Stomach (tissue), 9 donors: ENCODE results near the gene CFAP57. TPM values are rescaled to one million over a fixed set of nuclear protein-coding genes. Genes with fewer than 3 reads are reported as not detected.

ENCODE experiments used
- DNase-seq, 2 donors: peaks; one replicate each; pipeline versions ENCODE4 v3.0.0 to v3.0.0-alpha.2; 2013 to 2019
- H3K27ac ChIP-seq, 5 donors: fragments of 200-600 bp in 4 of 5; sonication (generic) in 4 of 5; one replicate each; pipeline ENCODE4 v1.5.1; 2013 to 2019; ENCODE audit warnings: mild to moderate bottlenecking in 1 of 5, moderate library complexity in 1 of 5
- H3K27me3 ChIP-seq, 3 donors: fragments of 200-600 bp; sonication (generic); one replicate each; pipeline ENCODE4 v1.5.1; 2017 to 2019; ENCODE audit warnings: mixed run types in 1 of 3
- H3K36me3 ChIP-seq, 4 donors: fragments of 200-600 bp; sonication (generic); 1 replicate in 3 of 4; 2 replicates in 1 of 4; pipeline ENCODE4 v1.5.1; 2016 to 2019
- H3K4me1 ChIP-seq, 4 donors: fragments of 200-600 bp; sonication (generic); one replicate each; pipeline ENCODE4 v1.5.1; 2016 to 2019
- H3K4me3 ChIP-seq, 4 donors: fragments of 200-600 bp; sonication (generic) in 3 of 4; one replicate each; pipeline ENCODE4 v1.5.1; 2016 to 2019; ENCODE audit warnings: mild to moderate bottlenecking in 1 of 4
- H3K9me3 ChIP-seq, 4 donors: fragments of 200-600 bp; sonication (generic); one replicate each; pipeline ENCODE4 v1.5.1; 2016 to 2019
- CTCF ChIP-seq, 7 experiments: fragments of 450-650 bp in 4 of 7; fragments of 200-600 bp in 3 of 7; sonication (generic) in 3 of 7; IDR thresholded peaks; one replicate each; pipeline ENCODE4 v1.5.1; 2016 to 2019; ENCODE audit warnings: antibody characterized with exemption in 7 of 7, control low read depth in 2 of 7, mild to moderate bottlenecking in 1 of 7
- EP300 ChIP-seq: sonication (generic); formaldehyde crosslinking; IDR thresholded peaks from one replicate; pipeline ENCODE4 v1.6.1; 2017; ENCODE audit warnings: antibody characterized with exemption
- POLR2A ChIP-seq, 4 donors: fragments of 450-650 bp; IDR thresholded peaks; one replicate each; pipeline ENCODE4 v1.6.1; 2016; ENCODE audit warnings: antibody characterized with exemption in 4 of 4, control low read depth in 2 of 4, mild to moderate bottlenecking in 1 of 4, moderate library complexity in 1 of 4
- POLR2AphosphoS5 ChIP-seq, 3 donors: sonication (generic); formaldehyde crosslinking; IDR thresholded peaks; one replicate each; pipeline ENCODE4 v1.6.1; 2016; ENCODE audit warnings: antibody characterized with exemption in 3 of 3
- WGBS, 5 donors: extraction: QIAGEN DNeasy Blood & Tissue Kit in 3 of 5; methylation state at CpG; one replicate each; pipeline versions ENCODE4 v1.1.5 to v1.1.7; 2013 to 2018; 5-methylcytosine and 5-hydroxymethylcytosine counted together
- intact Hi-C: fragments of 100-400 bp; cut with DNase I; formaldehyde crosslinking; loops from one replicate; pipeline ENCODE4 v1.15.1; 2023; ENCODE audit warnings: low total_unique reads
- polyA plus RNA-seq, 3 donors: library from polyadenylated mRNA; stranded (reverse); fragments of 200-250 nt; gene quantifications; one replicate each; pipeline ENCODE4 v1.2.3, GENCODE V29; 2013
- total RNA-seq, 5 donors: library from RNA; depleted of rRNA; stranded (reverse); fragments of >200 nt; gene quantifications; one replicate each; pipeline versions ENCODE4 v1.1.0 to v1.2.3, GENCODE V29; 2014 to 2016
- donor health status: healthy with polysubstance abuse.
- donor health status: Bipolar disorder and iron deficiency.
- donor health status: healthy.

Gene CFAP57
- total and polyA plus RNA-seq, 8 donors: 0.08 to 1.4 (median 0.15) TPM; not detected in 3

GRCh38 chr1:43232074-43232473 lies 59.9 kb downstream of the CFAP57 start:
- intact Hi-C loops: no loop called here

GRCh38 chr1:43232482-43232881 lies 60.4 kb downstream of the CFAP57 start:
- no peak for DNase-seq
- H3K36me3 ChIP-seq: no peaks in the 10 kb centered on the region
- no peak overlapping the region for H3K4me3 ChIP-seq
- intact Hi-C loops: no loop called here
- no peaks in the 10 kb centered on the region for H3K27me3 ChIP-seq
- WGBS, 5 donors: 52 to 82% (median 62%) methylated on average over 4 of the region's 4 CpGs
- H3K27ac ChIP-seq: peak overlapping the region; percentile 40 to 74 (median 63)
- peaks cover 36 to 63% (median 44%) of the 10 kb centered on the region in 4 donors for H3K4me1 ChIP-seq
- TF ChIP-seq POLR2A (IDR thresholded peaks at IDR 0.05): no peak
- TF ChIP-seq EP300: no peak
- no peak for TF ChIP-seq POLR2AphosphoS5 (IDR thresholded peaks at IDR 0.05)
- no peak for TF ChIP-seq CTCF (IDR thresholded peaks at IDR 0.05)
- no peaks in the 10 kb centered on the region for H3K9me3 ChIP-seq

More at GRCh38 chr1:43232074-43232473, 59.9 kb downstream of the CFAP57 start:
- no peaks in the 10 kb centered on the region for H3K27me3 ChIP-seq
- DNase-seq: peak in 1 of 2 donors; percentile 73
- H3K9me3 ChIP-seq: no peaks in the 10 kb centered on the region
- H3K4me3 ChIP-seq: no peak overlapping the region
- TF ChIP-seq POLR2A (IDR thresholded peaks at IDR 0.05) (no peak), POLR2AphosphoS5 (IDR thresholded peaks at IDR 0.05) (peak in 1 of 3 donors; percentile 52)
- peaks cover 36 to 66% (median 46%) of the 10 kb centered on the region in 4 donors for H3K4me1 ChIP-seq
- H3K36me3 ChIP-seq: no peaks in the 10 kb centered on the region
- peak overlapping the region; percentile 57 to 74 (median 63) for H3K27ac ChIP-seq
- 22 to 40% (median 29%) methylated on average over 4 of the region's 4 CpGs for WGBS, 5 donors

GRCh38 chr1:43233631-43234030 lies 61.5 kb downstream of the CFAP57 start:
- H3K36me3 ChIP-seq: no peaks in the 10 kb centered on the region
- no peak overlapping the region for H3K4me3 ChIP-seq
- H3K27me3 ChIP-seq: no peaks in the 10 kb centered on the region
- peaks cover 36 to 71% (median 49%) of the 10 kb centered on the region in 4 donors for H3K4me1 ChIP-seq
- H3K27ac ChIP-seq: no peak overlapping the region
- H3K9me3 ChIP-seq: no peaks in the 10 kb centered on the region
- no peak for TF ChIP-seq POLR2AphosphoS5 (IDR thresholded peaks at IDR 0.05)
- TF ChIP-seq POLR2A (IDR thresholded peaks at IDR 0.05): no peak
- TF ChIP-seq CTCF (IDR thresholded peaks at IDR 0.05): no peak
- no peak for TF ChIP-seq EP300
- intact Hi-C loops: no loop called here
- no peak for DNase-seq
- WGBS, 5 donors: 85 to 96% (median 89%) methylated on average over 5 of the region's 5 CpGs

- intact Hi-C loops: no loop called here
- Histone ChIP-seq H3K27ac (peak overlapping the region in 3 of 5 donors; percentile 17 to 59 (median 36)), H3K4me1 (peaks cover 36 to 70% (median 51%) of the 10 kb centered on the region in 4 donors), H3K9me3 (no peaks in the 10 kb centered on the region), H3K4me3 (no peak overlapping the region), H3K27me3 (no peaks in the 10 kb centered on the region), H3K36me3 (no peaks in the 10 kb centered on the region)
- no peak for TF ChIP-seq EP300
- TF ChIP-seq POLR2AphosphoS5 (IDR thresholded peaks at IDR 0.05): no peak
- TF ChIP-seq POLR2A (IDR thresholded peaks at IDR 0.05): no peak
- TF ChIP-seq CTCF (IDR thresholded peaks at IDR 0.05): no peak
- WGBS, 5 donors: 94 to 96% (median 95%) methylated on average over 15 to 17 of the region's 17 CpGs
- DNase-seq: no peak
Measured at GRCh38 chr1:43234267-43234666, 62.1 kb downstream of the CFAP57 start.

GRCh38 chr1:43235040-43235439 lies 62.9 kb downstream of the CFAP57 start:
- DNase-seq: no peak
- intact Hi-C loops: no loop called here
- WGBS, 5 donors: 29 to 65% (median 46%) methylated on average over 8 of the region's 8 CpGs
- H3K27ac ChIP-seq: peak overlapping the region in 4 of 5 donors; percentile 32 to 59 (median 35)
- H3K4me1 ChIP-seq: peaks cover 29 to 63% (median 48%) of the 10 kb centered on the region in 4 donors
- no peaks in the 10 kb centered on the region for H3K9me3 ChIP-seq
- H3K4me3 ChIP-seq: no peak overlapping the region
- TF ChIP-seq POLR2A (IDR thresholded peaks at IDR 0.05): no peak
- TF ChIP-seq EP300: no peak
- TF ChIP-seq CTCF (IDR thresholded peaks at IDR 0.05): no peak
- TF ChIP-seq POLR2AphosphoS5 (IDR thresholded peaks at IDR 0.05): no peak
- no peaks in the 10 kb centered on the region for H3K27me3 ChIP-seq
- H3K36me3 ChIP-seq: no peaks in the 10 kb centered on the region
